ENCODE results near the gene CHST10. TPM values are rescaled to one million over a fixed set of nuclear protein-coding genes. Genes with fewer than 3 reads are reported as not detected.

CHST10 gene
- total RNA-seq, 1 experiment from 2014 or later = not detected

- Histone ChIP-seq H3K4me1 (replicated peaks; ENCODE audit: insufficient read depth) (no peaks in the 10 kb centered on the region), H3K27me3 (ENCODE audit: insufficient read depth, low read depth) (peaks cover 99% of the 10 kb centered on the region), H3K79me2 (ENCODE audit: low read depth) (no peaks in the 10 kb centered on the region), H3K9me3 (ENCODE audit: insufficient read depth, low read depth) (no peaks in the 10 kb centered on the region), H3K4me2 (no peak overlapping the region), H3K36me3 (ENCODE audit: low read depth) (no peaks in the 10 kb centered on the region), H3K27ac (no peak overlapping the region), H3K4me3 (no peak overlapping the region), H3F3A (ENCODE audit: insufficient read depth, low read depth) (no peaks in the 10 kb centered on the region), H2AFZ (no peak overlapping the region), H3K9me2 (ENCODE audit: insufficient read depth) (no peaks in the 10 kb centered on the region), H4K20me1 (ENCODE audit: insufficient read depth) (no peaks in the 10 kb centered on the region)
- TF ChIP-seq CTCF (conservative IDR thresholded peaks at IDR 0.05) (no peak), EZH2 (IDR thresholded peaks at IDR 0.05; ENCODE audit: low read depth) (no peak)
- DNase-seq = no peak
- POLR2A ChIA-PET (ENCODE audit: unreplicated experiment) = no interaction called here
- no TSS peak for BruUV-seq (replicated peaks)
- CTCF ChIA-PET = no interaction called here
- intact Hi-C loops (cut with micrococcal nuclease; ENCODE audit: unreplicated experiment) = no loop called here
These were observed 24.1 kb downstream of the CHST10 start for GRCh38 chr2:100393362-100393761.

- no peaks in the 10 kb centered on the region for H3K36me3 ChIP-seq (ENCODE audit: low read depth)
- POLR2A ChIA-PET (ENCODE audit: unreplicated experiment) = no interaction called here
These were observed 24.8 kb downstream of the CHST10 start for GRCh38 chr2:100392715-100393114.

GRCh38 chr2:100391735-100392515 is 25.5 kb downstream of the CHST10 start:
- no peaks in the 10 kb centered on the region for H3K9me2 ChIP-seq (ENCODE audit: insufficient read depth)
- H2AFZ ChIP-seq = no peak overlapping the region
- intact Hi-C loops (cut with micrococcal nuclease; ENCODE audit: unreplicated experiment) = no loop called here
- ChIA-PET CTCF (no interaction called here), POLR2A (ENCODE audit: unreplicated experiment) (no interaction called here)
- TF ChIP-seq CTCF (conservative IDR thresholded peaks at IDR 0.05) (no peak), EZH2 (IDR thresholded peaks at IDR 0.05; ENCODE audit: low read depth) (no peak)
- no peaks in the 10 kb centered on the region for H3K36me3 ChIP-seq (ENCODE audit: low read depth)
- no peaks in the 10 kb centered on the region for H3K79me2 ChIP-seq (ENCODE audit: low read depth)
- H3K27ac ChIP-seq = no peak overlapping the region
- BruUV-seq (replicated peaks) = no TSS peak
- H3K4me1 ChIP-seq (replicated peaks; ENCODE audit: insufficient read depth) = no peaks in the 10 kb centered on the region
- H3K27me3 ChIP-seq (ENCODE audit: insufficient read depth, low read depth) = peaks cover 99% of the 10 kb centered on the region
- no peaks in the 10 kb centered on the region for H3F3A ChIP-seq (ENCODE audit: insufficient read depth, low read depth)
- no peaks in the 10 kb centered on the region for H3K9me3 ChIP-seq (ENCODE audit: insufficient read depth, low read depth)
- no peak overlapping the region for H3K4me2 ChIP-seq
- H4K20me1 ChIP-seq (ENCODE audit: insufficient read depth) = no peaks in the 10 kb centered on the region
- no peak for DNase-seq
- no peak overlapping the region for H3K4me3 ChIP-seq

More at GRCh38 chr2:100392715-100393114, 24.8 kb downstream of the CHST10 start:
- Histone ChIP-seq H3K4me2 (no peak overlapping the region), H3K27me3 (ENCODE audit: insufficient read depth, low read depth) (peaks cover 99% of the 10 kb centered on the region), H3K4me1 (replicated peaks; ENCODE audit: insufficient read depth) (no peaks in the 10 kb centered on the region), H3K27ac (no peak overlapping the region), H3K4me3 (no peak overlapping the region), H3K9me2 (ENCODE audit: insufficient read depth) (no peaks in the 10 kb centered on the region), H2AFZ (no peak overlapping the region), H4K20me1 (ENCODE audit: insufficient read depth) (no peaks in the 10 kb centered on the region), H3K79me2 (ENCODE audit: low read depth) (no peaks in the 10 kb centered on the region), H3K9me3 (ENCODE audit: insufficient read depth, low read depth) (no peaks in the 10 kb centered on the region), H3F3A (ENCODE audit: insufficient read depth, low read depth) (no peaks in the 10 kb centered on the region)
- intact Hi-C loops (cut with micrococcal nuclease; ENCODE audit: unreplicated experiment) = no loop called here
- CTCF ChIA-PET = no interaction called here
- BruUV-seq (replicated peaks) = no TSS peak
- DNase-seq = no peak
- no peak for TF ChIP-seq CTCF (conservative IDR thresholded peaks at IDR 0.05)
- TF ChIP-seq EZH2 (IDR thresholded peaks at IDR 0.05; ENCODE audit: low read depth) = no peak
